ENCODE measurements around the gene RPL22.
A peak's percentile ranks its signal among the peaks of the same experiment; 100 is the strongest.
"Not testable (repeated sequence)": the region's sequence is repeated elsewhere in the genome, so short reads cannot be mapped to it uniquely, and the experiment has no call there.

The RPL22 gene

GRCh38 chr1:6233376-6233775 lies 34.0 kb upstream of the RPL22 start:
- DNase-seq (ENCODE audit: low spot score), result no peak

- DNase-seq (ENCODE audit: low spot score), result no peak
These were observed 26.3 kb upstream of the RPL22 start for GRCh38 chr1:6225651-6226050.

GRCh38 chr1:6224718-6225117 lies 25.3 kb upstream of the RPL22 start:
- no peak for DNase-seq (ENCODE audit: low spot score)

GRCh38 chr1:6223617-6224016 lies 24.2 kb upstream of the RPL22 start:
- no peak for DNase-seq (ENCODE audit: low spot score)

- peak; percentile 34 for DNase-seq (ENCODE audit: low spot score)
These were observed 23.2 kb upstream of the RPL22 start for GRCh38 chr1:6222636-6223035.

- no peak for DNase-seq (ENCODE audit: low spot score)
These were observed 21.9 kb upstream of the RPL22 start for GRCh38 chr1:6221210-6221784.

- DNase-seq (ENCODE audit: low spot score), result no peak
These were observed 20.8 kb upstream of the RPL22 start for GRCh38 chr1:6220236-6220635.

GRCh38 chr1:6219641-6220040 lies 20.2 kb upstream of the RPL22 start:
- not testable (repeated sequence) for DNase-seq (ENCODE audit: low spot score)

GRCh38 chr1:6218375-6219164 lies 19.2 kb upstream of the RPL22 start:
- no peak for DNase-seq (ENCODE audit: low spot score)

- DNase-seq (ENCODE audit: low spot score), result no peak
These were observed 13.0 kb upstream of the RPL22 start for GRCh38 chr1:6212193-6212959.

- no peak for DNase-seq (ENCODE audit: low spot score)
These were observed 12.3 kb upstream of the RPL22 start for GRCh38 chr1:6211731-6212130.

- no peak for DNase-seq (ENCODE audit: low spot score)
These were observed 11.4 kb upstream of the RPL22 start for GRCh38 chr1:6210591-6211355.

GRCh38 chr1:6209661-6210580 lies 10.5 kb upstream of the RPL22 start:
- no peak for DNase-seq (ENCODE audit: low spot score)

- peak; percentile 89 for DNase-seq (ENCODE audit: low spot score)
These were observed 9.6 kb upstream of the RPL22 start for GRCh38 chr1:6208723-6209660.

- no peak for DNase-seq (ENCODE audit: low spot score)
These were observed 8.5 kb upstream of the RPL22 start for GRCh38 chr1:6207921-6208320.

GRCh38 chr1:6207075-6207885 lies 7.9 kb upstream of the RPL22 start:
- DNase-seq (ENCODE audit: low spot score), result no peak

GRCh38 chr1:6206520-6206855 lies 7.1 kb upstream of the RPL22 start:
- DNase-seq (ENCODE audit: low spot score), result no peak

GRCh38 chr1:6205849-6206519 lies 6.6 kb upstream of the RPL22 start, which contains the start of gene RNF207:
Gene RNF207, plus strand, starts transcription at chr1:6206119. Its CDS starts 417 bp downstream, at chr1:6206536.
- peak; percentile 72 for DNase-seq (ENCODE audit: low spot score)

- DNase-seq (ENCODE audit: low spot score), result no peak
These were observed 2.9 kb upstream of the RPL22 start for GRCh38 chr1:6202256-6202655.
